ENCODE measurements around the gene ANGPTL1.

Gene ANGPTL1, protein sequence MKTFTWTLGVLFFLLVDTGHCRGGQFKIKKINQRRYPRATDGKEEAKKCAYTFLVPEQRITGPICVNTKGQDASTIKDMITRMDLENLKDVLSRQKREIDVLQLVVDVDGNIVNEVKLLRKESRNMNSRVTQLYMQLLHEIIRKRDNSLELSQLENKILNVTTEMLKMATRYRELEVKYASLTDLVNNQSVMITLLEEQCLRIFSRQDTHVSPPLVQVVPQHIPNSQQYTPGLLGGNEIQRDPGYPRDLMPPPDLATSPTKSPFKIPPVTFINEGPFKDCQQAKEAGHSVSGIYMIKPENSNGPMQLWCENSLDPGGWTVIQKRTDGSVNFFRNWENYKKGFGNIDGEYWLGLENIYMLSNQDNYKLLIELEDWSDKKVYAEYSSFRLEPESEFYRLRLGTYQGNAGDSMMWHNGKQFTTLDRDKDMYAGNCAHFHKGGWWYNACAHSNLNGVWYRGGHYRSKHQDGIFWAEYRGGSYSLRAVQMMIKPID

GRCh38 chr1:178870944-178871343 is at the start of gene ANGPTL1:
ANGPTL1 (minus strand) TSS chr1:178871077; CDS start chr1:178865776, 5,301 bp downstream.
- peak; percentile 42 for DNase-seq (ENCODE audit: low spot score)

DNA sequence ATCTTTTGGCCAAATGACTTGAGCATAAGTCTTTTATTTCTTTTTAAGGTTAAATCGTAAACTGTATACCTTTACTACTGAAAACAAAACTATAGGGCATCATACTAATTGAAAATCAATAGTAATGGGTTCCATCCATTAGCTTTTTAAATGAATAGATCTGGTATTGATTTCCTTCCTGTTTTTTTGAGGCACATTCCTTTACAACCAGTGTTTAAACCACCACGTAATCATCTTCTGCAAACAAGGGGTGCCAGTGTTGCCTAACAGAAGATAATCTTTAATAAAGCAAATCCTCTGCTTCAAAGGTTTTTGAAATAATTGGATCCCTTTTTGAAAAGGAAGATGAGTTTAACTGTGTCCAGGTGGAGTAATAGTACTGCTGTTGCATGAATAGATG is 48.7 kb upstream of the ANGPTL1 start:
- no peak for DNase-seq (ENCODE audit: low spot score)

- no peak for DNase-seq (ENCODE audit: low spot score)
Measured at GRCh38 chr1:178918955-178919354, 48.1 kb upstream of the ANGPTL1 start.

DNA sequence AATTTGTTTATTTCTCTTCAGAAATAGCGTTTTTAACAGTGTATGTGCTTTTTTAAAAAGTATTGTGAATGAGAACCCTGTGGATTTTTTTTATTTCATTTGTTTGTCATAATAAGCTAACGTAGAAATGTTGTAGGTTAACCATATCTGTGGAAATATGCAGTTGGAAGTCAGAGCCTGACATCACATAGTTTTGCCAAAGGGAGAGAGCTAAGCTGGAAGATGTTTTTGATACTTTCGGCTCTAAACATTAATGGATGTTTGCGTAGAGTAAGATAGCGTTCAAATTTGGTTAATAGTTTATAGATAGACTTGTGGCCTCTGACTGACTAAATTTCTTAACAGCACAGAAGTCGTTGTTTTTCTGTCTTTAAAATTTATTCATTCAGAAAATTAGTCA is 47.4 kb upstream of the ANGPTL1 start:
- DNase-seq (ENCODE audit: low spot score) = no peak

DNA sequence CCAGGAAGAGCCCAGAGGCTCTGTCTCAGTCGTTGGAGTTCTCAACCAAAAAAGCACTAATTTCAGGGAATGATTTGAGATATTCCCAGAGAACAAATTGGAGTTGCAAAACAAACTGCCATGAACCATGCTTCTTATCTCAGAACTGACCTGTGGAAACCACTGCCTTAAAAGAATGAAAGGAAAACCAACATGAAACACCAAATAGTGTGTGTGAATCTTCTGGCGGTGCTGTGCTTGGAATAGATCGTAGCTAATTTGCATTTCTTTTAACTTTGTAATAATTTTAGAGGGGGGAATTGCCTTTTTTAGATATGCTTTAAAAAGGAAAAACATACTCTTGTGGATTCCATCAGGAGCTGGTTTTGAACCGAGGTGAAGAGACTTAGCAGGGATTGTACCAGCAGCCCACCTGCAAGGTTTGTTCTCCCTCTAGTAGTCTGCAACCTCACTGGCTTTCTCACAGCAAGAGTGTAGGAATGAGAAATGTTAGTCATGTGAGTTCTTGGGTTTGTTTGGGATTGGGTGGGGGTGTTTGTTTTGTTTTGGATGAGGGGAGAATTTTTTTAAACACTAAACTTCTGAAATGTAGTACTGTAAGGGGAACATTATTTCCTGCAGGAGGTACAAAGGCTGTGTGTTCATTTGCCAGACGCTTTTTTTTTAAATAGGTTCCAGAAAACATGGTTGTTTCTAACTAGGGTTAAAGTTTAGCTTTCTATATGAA is 45.7 kb upstream of the ANGPTL1 start:
- DNase-seq (ENCODE audit: low spot score) = no peak

GRCh38 chr1:178912597-178912996 is 41.7 kb upstream of the ANGPTL1 start:
- DNase-seq (ENCODE audit: low spot score) = no peak

- DNase-seq (ENCODE audit: low spot score) = no peak
Measured at GRCh38 chr1:178910023-178910422, 39.1 kb upstream of the ANGPTL1 start.

GRCh38 chr1:178908358-178908757 is 37.5 kb upstream of the ANGPTL1 start:
- no peak for DNase-seq (ENCODE audit: low spot score)

DNA sequence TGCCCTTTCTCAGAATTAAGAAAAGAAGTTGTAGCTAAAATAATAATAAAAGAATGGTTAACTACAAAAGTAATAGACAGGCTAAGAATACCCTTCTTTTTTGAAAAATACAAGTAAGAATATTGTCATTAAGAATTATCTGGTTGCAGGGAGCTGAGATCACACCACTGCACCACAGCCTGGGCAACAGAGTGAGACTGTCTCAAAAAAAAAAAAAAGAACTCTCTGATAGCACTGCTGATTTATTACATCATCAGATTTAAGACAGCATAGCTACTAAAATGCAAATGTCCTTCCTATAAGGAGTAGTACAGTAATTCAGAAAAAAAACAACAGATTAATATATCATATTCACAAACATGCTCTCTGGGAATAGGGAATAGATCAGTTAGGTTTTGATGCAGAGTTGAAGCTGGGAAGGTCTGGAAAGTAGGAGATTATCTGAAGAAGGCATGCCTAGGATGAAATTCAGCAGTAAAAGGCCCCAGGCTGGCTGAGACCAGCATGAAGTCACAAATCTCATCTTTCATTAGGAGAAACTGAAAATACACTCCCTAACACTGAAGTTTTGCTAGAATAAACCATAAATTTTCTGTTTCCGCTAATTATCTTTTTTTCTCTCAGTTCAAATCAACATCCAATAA is 30.7 kb upstream of the ANGPTL1 start:
- DNase-seq (ENCODE audit: low spot score) = no peak

DNA sequence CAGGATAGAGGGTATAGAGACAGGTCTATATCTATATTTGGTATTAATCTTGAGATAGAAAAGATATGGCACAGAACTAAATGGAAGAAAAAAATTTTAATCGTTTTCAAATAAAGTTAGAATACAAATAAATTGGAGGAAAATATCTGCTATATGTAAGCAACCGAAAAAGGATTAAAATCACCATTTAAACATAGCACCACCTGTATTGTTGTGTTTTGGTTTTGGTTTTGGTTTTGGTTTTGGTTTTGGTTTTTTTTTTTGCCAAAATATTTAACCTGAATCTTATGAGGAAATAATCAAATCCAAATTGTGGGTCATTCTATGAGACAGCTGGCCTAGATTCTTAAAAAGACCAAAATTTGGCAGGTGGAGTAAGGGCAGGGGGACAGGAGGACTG is 28.5 kb upstream of the ANGPTL1 start:
- DNase-seq (ENCODE audit: low spot score) = no peak

GRCh38 chr1:178898401-178898800 is 27.5 kb upstream of the ANGPTL1 start:
- DNase-seq (ENCODE audit: low spot score) = no peak

DNA sequence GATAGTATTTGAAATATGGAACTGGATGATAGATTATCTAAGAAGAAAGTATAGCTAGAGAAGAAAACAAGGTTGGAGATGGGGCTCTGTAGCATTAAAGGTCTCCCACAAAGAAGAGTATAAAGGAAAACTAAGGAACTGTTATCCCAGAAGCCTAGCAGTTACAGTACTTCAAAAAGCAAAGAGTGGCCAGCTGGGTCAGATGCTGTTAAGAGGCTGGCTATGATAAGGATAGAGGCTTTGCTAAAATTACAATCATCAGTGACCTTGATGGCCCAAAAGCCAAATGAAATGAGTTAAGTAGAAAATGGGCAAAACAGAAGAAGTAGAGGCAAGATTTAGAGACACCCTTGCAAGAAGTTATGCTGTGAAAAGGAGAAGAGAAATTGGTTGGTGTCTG is 25.1 kb upstream of the ANGPTL1 start:
- no peak for DNase-seq (ENCODE audit: low spot score)

DNA sequence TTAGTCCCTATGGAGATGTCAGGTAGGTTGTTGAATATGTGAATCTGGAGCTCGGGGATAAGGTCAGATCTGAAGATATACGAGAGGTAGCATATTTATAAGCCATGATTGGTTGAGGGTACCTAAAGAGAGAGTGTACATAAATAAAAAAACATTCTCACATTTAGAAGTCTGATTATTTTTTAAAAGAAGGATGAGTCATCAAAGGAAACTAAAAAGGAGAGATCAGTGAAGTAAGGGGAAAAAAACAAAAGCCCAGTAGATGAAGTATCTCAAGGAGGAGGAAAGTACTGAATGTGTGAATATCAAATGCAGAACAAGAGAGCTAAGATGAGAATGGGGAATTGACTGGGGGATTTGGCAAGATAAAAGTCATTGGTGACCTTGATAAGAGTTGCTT is 15.7 kb upstream of the ANGPTL1 start:
- no peak for DNase-seq (ENCODE audit: low spot score)

DNA sequence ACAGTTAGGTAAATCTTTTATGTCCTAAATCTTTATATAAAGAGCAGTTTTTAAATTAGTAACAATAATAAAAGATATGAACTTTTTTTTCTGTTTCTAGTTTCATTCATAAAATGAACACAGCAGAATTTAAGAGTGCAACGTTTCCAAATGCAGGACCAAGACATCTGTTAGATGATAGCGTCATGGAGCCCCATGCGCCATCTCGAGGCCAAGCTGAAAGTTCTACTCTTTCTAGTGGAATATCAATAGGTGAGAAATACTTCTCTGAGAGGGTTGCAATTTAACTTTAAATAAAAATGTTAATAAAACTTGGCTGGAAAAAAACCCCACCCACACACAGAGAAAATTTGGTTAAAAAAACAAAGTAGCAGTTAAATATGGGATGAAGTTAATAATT is 15.0 kb upstream of the ANGPTL1 start:
- DNase-seq (ENCODE audit: low spot score) = no peak

DNA sequence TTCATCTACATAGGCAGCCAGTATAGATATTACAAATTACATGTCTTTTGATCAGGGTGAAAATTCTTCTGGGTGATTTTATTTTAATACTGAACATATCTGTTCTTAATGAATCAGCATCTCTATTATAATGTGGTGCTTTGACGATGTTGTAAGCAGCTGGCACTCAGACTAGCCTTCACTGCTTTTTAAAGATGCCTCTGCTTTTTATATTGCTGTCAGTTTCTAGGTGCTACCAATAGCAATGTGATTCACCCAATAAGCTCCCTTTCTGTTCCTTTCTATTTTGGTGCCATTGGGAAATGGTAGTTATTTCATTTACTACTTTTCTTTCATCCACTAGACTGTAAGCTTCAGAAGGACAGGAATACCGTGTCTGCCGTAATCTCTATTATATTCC is 11.1 kb upstream of the ANGPTL1 start:
- DNase-seq (ENCODE audit: low spot score) = no peak

DNA sequence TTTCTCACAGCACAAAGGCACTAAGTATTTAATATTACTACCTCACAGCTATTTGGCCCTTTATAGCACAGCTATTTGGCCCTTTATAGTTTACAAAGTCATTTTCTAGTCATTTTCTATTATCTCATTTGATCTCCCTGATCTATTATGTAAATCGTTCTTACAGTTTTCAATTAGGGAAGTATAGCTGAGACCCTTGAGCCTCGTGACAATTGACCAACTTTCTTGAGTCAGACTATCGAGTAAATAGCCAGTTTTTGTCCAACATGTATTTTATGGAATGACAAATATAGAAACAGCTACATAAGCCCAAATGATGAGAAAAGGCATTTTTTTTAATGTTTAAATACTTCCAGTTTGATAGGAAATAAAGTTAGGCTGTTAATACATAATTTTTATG is 7.0 kb upstream of the ANGPTL1 start:
- DNase-seq (ENCODE audit: low spot score) = no peak

GRCh38 chr1:178875936-178876335 is 5.1 kb upstream of the ANGPTL1 start:
- DNase-seq (ENCODE audit: low spot score) = no peak

DNA sequence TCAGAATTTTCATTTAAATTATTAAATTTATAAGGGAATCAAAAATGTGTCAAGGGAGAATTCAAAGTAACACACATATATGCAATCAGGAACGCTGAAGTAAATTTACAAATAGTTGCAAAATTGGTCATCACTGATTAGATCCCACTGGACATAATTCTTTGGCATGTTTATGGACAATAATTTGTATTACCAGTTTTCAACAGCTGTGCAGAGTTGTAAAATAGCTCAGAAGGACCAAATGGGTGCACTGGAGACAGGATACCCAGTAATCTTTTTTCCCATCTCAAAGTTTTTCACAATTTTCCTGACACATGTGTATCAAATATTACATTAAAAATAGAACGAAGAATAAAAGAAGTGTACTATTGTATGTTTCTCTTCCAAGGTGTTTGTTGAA is 4.1 kb upstream of the ANGPTL1 start:
- no peak for DNase-seq (ENCODE audit: low spot score)

DNA sequence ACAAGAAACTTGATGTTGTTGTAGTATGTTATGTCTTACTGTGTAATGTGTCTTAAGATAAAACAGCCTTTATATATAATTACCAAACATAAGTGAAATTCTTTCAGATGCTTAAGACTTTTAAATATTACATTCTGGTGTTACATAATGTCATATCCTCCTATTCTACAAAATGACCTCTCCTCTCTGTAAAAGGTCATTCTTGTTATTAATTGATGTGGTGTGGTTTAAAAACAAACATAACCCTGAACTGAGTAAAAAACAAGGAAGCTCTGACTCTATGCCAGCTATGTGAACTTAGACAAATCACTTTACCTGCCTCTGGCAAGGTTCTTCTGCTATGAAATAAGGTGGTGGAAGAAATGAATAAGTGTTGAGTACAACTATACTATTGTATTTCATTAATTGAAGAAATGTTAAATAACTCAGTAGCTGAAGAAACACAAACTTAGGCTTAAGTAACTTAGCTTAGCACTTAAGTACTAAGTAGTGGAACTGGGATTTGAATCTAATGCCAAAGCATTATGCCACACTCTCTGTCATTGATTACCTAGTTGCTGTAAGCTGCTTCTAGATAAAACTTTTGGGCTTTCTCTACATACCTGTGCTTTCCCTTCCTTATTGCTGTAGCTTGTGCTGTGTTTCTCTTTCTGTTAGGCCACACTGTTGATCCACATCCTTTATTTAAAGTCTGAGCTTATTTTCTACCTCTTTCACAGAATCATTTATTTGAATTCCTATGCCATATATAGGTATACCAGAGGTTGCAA is 859 bp upstream of the ANGPTL1 start:
- DNase-seq (ENCODE audit: low spot score) = no peak

GRCh38 chr1:178870221-178870620 is 656 bp downstream of the ANGPTL1 start:
- DNase-seq (ENCODE audit: low spot score) = no peak

DNA sequence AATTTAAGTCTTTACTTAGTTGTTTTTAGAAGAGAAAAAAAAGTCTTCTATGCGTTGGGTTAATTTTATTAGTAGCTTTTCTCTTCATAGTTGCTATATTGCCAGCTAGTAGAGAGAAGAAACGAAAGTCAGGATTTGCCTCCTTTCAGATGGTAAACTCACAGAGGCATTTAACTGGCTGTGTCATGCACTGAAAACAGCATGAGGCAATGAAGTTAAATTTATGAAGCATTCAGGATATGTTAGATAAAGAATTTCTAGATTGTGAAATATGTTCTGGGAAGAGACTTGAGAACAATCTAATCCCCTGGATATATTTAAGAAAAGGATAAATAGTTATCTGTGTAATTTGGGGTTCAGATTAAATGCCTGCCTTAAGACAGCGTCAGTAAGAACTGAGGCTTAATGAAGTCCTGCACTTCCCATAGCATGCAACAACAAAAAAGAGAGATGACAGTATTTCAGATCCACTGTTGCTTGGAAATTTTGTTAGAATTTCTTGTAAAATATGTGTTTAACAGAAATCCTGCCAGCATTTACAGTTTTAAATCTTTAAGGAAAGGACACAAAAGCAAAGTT is 1.7 kb downstream of the ANGPTL1 start:
- no peak for DNase-seq (ENCODE audit: low spot score)

DNA sequence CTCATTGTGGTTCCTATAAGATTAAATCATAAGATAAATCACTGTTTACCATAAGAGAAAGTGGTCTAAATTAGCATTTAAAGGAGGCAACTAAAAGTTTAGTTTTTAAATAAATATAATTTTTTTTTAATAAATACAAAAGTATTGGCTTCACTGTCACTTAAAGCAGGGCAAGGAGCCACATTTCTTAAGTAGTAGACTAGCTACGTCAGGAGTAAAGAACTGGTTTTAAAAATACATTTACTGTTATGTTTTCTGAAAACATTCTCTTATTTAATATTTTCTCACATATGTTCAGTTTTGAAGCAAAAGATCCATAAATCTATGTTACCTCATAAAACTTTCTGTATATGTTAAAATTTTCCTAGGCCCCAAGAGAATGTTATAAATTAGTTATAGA is 2.2 kb downstream of the ANGPTL1 start:
- no peak for DNase-seq (ENCODE audit: low spot score)
